H1 (cell line): ENCODE results near the gene HSFX4. TPM values are rescaled to one million over a fixed set of nuclear protein-coding genes. Genes with fewer than 3 reads are reported as not detected.

Experiments
- CTCF ChIA-PET: fragments of 300-600 bp; sonication (Branson Sonifier 250); formaldehyde crosslinking; loops from one replicate; lab custom pipeline; 2021; ENCODE audit not compliant: partially characterized antibody; lab: Charles Lee
- POLR2A ChIA-PET: fragments of 300-600 bp; sonication (Branson Sonifier 250); formaldehyde crosslinking; loops from one replicate; lab custom pipeline; 2021; ENCODE audit warnings: inconsistent platforms; ENCODE audit not compliant: partially characterized antibody; lab: Charles Lee
- DNase-seq, 2 experiments: peaks; one replicate each; pipeline versions ENCODE4 v3.0.0 to v3.0.0-alpha.2; 2010 to 2022; ENCODE audit warnings: low spot score in 2 of 2, low read depth in 1 of 2, mixed read lengths in 1 of 2
- FAIRE-seq: peaks from 2 replicates; lab custom pipeline; 2011; peaks lifted over from hg19 to GRCh38; lab: Jason Lieb, UNC
- H2AFZ ChIP-seq: 2 replicates; pipeline ENCODE4 v1.8.1; 2012; ENCODE audit warnings: low read length, inconsistent platforms
- H2AK5ac ChIP-seq: 2 replicates; pipeline ENCODE4 v1.6.1; 2013; ENCODE audit warnings: low read depth, low read length
- H2BK120ac ChIP-seq: replicated peaks from 2 replicates; pipeline ENCODE3; 2013; ENCODE audit warnings: low read depth, low read length, inconsistent platforms
- H2BK12ac ChIP-seq: 2 replicates; pipeline ENCODE4 v1.6.1; 2013; ENCODE audit warnings: low read depth, low read length
- H2BK15ac ChIP-seq: 2 replicates; pipeline ENCODE4 v1.6.1; 2013; ENCODE audit warnings: low read length
- H2BK20ac ChIP-seq: 2 replicates; pipeline ENCODE4 v1.6.1; 2013; ENCODE audit warnings: low read length
- H2BK5ac ChIP-seq: 2 replicates; pipeline ENCODE4 v1.6.1; 2013; ENCODE audit warnings: low read depth, low read length
- H3K14ac ChIP-seq: 2 replicates; pipeline ENCODE4 v1.6.1; 2013; ENCODE audit warnings: inconsistent platforms; ENCODE audit not compliant: insufficient read length
- H3K18ac ChIP-seq: 2 replicates; pipeline ENCODE4 v1.6.1; 2013; ENCODE audit warnings: low read length; ENCODE audit errors: extremely low read depth
- H3K23ac ChIP-seq: 2 replicates; pipeline ENCODE4 v1.6.1; 2013; ENCODE audit warnings: inconsistent platforms; ENCODE audit not compliant: insufficient read length
- H3K23me2 ChIP-seq: 2 replicates; pipeline ENCODE4 v1.6.1; 2013; ENCODE audit warnings: low read depth, low read length
- H3K27ac ChIP-seq: 2 replicates; pipeline ENCODE4 v1.6.1; 2011; ENCODE audit warnings: low read depth, low read length, inconsistent platforms
- H3K27me3 ChIP-seq, 4 experiments: replicated peaks in 1 of 4; 1 replicate in 1 of 4; 2 replicates in 3 of 4; pipeline versions ENCODE4 v1.6.1 to v1.8.1; 2011 to 2013; ENCODE audit warnings: low read length in 3 of 4, mild to moderate bottlenecking in 3 of 4, inconsistent platforms in 2 of 4, mixed read lengths in 2 of 4, moderate library complexity in 1 of 4; ENCODE audit not compliant: control insufficient read depth in 3 of 4, insufficient read depth in 3 of 4; ENCODE audit errors: extremely low read depth in 1 of 4
- H3K36me3 ChIP-seq, 4 experiments: 2 replicates each; pipeline versions ENCODE4 v1.6.1 to v1.8.1; 2011 to 2013; ENCODE audit warnings: mild to moderate bottlenecking in 4 of 4, low read length in 3 of 4, moderate library complexity in 2 of 4, control low read depth in 1 of 4, inconsistent platforms in 1 of 4; ENCODE audit not compliant: insufficient read depth in 4 of 4, control insufficient read depth in 2 of 4
- H3K4ac ChIP-seq: replicated peaks from 2 replicates; pipeline ENCODE3; 2013; ENCODE audit warnings: low read length, low read depth, mixed read lengths, inconsistent platforms; ENCODE audit not compliant: insufficient read length
- H3K4me1 ChIP-seq, 4 experiments: replicated peaks in 1 of 4; 1 replicate in 1 of 4; 2 replicates in 3 of 4; pipeline versions ENCODE4 v1.6.1 to v1.8.1; 2011 to 2013; ENCODE audit warnings: low read length in 3 of 4, inconsistent platforms in 2 of 4, mixed read lengths in 1 of 4; ENCODE audit not compliant: insufficient read depth in 4 of 4, control insufficient read depth in 3 of 4
- H3K4me2 ChIP-seq, 2 experiments: 2 replicates each; pipeline versions ENCODE4 v1.6.1 to v1.8.1; 2011 to 2013; ENCODE audit warnings: low read depth in 2 of 2, low read length in 2 of 2, control low read depth in 1 of 2, inconsistent platforms in 1 of 2, mild to moderate bottlenecking in 1 of 2; ENCODE audit not compliant: insufficient read depth in 1 of 2
- H3K4me3 ChIP-seq, 4 experiments: fragments of 200-600, 300-600 bp in 1 of 4; sonication (generic), shearing (Covaris generic), sonication (Bioruptor Twin) in 1 of 4; 2 replicates each; pipeline versions ENCODE4 v1.5.1 to v1.8.1; 2011 to 2016; ENCODE audit warnings: low read length in 4 of 4, low read depth in 3 of 4, control low read depth in 2 of 4, inconsistent platforms in 2 of 4, mild to moderate bottlenecking in 2 of 4, mixed read lengths in 1 of 4, moderate library complexity in 1 of 4; ENCODE audit not compliant: insufficient read depth in 2 of 4; ENCODE audit errors: extremely low read depth in 1 of 4
- H3K56ac ChIP-seq: replicated peaks from 2 replicates; pipeline ENCODE3; 2013; ENCODE audit warnings: low read depth, mild to moderate bottlenecking, mixed read lengths, low read length, inconsistent platforms; ENCODE audit not compliant: insufficient read length
- H3K79me1 ChIP-seq: 2 replicates; pipeline ENCODE4 v1.6.1; 2013; ENCODE audit warnings: low read depth, low read length, control low read depth
- H3K79me2 ChIP-seq, 2 experiments: 2 replicates each; pipeline versions ENCODE4 v1.6.1 to v1.8.1; 2012 to 2013; ENCODE audit warnings: low read length in 2 of 2, mild to moderate bottlenecking in 2 of 2, inconsistent platforms in 1 of 2; ENCODE audit not compliant: insufficient read depth in 2 of 2, control insufficient read depth in 1 of 2
- H3K9ac ChIP-seq, 4 experiments: replicated peaks in 1 of 4; 1 replicate in 1 of 4; 2 replicates in 3 of 4; pipeline versions ENCODE4 v1.6.1 to v1.8.1; 2011 to 2013; ENCODE audit warnings: low read depth in 3 of 4, low read length in 3 of 4, control low read depth in 2 of 4, mild to moderate bottlenecking in 2 of 4, moderate library complexity in 2 of 4, inconsistent platforms in 1 of 4; ENCODE audit errors: extremely low read depth in 1 of 4
- H3K9me3 ChIP-seq, 2 experiments: 2 replicates each; pipeline versions ENCODE4 v1.6.1 to v1.8.1; 2012 to 2013; ENCODE audit warnings: mild to moderate bottlenecking in 2 of 2, moderate library complexity in 2 of 2, control low read depth in 1 of 2, inconsistent platforms in 1 of 2, low read depth in 1 of 2, low read length in 1 of 2, mixed read lengths in 1 of 2; ENCODE audit not compliant: insufficient read depth in 2 of 2
- H4K20me1 ChIP-seq, 2 experiments: replicated peaks in 1 of 2; 2 replicates each; pipeline versions ENCODE3 to v1.8.1; 2011 to 2013; ENCODE audit warnings: inconsistent platforms in 2 of 2, low read length in 2 of 2, mild to moderate bottlenecking in 1 of 2; ENCODE audit not compliant: insufficient read depth in 2 of 2, control insufficient read depth in 1 of 2
- H4K5ac ChIP-seq: 2 replicates; pipeline ENCODE4 v1.6.1; 2013; ENCODE audit warnings: low read length, low read depth, mixed read lengths, inconsistent platforms; ENCODE audit not compliant: insufficient read length
- H4K8ac ChIP-seq: 2 replicates; pipeline ENCODE4 v1.8.0; 2013; ENCODE audit warnings: mild to moderate bottlenecking, moderate library complexity, low read length, inconsistent platforms; ENCODE audit not compliant: insufficient read depth; ENCODE audit errors: extremely low read depth
- H4K91ac ChIP-seq: replicated peaks from 2 replicates; pipeline ENCODE3; 2013; ENCODE audit warnings: low read length, mixed read lengths, inconsistent platforms; ENCODE audit not compliant: insufficient read length
- ASH2L ChIP-seq: fragments of 200-600, 300-600 bp; sonication (generic); IDR thresholded peaks from one replicate; pipeline ENCODE4 v1.7.1; 2017; ENCODE audit warnings: low read length
- CBX5 ChIP-seq: fragments of 300-800, 300-1000 bp; sonication (generic); IDR thresholded peaks from 2 replicates; pipeline ENCODE4 v1.7.1; 2016; ENCODE audit warnings: antibody characterized with exemption, low read length, low read depth
- EGR1 ChIP-seq: IDR thresholded peaks from 2 replicates; pipeline ENCODE4 v1.6.1; 2011; ENCODE audit warnings: low read depth, low read length, borderline replicate concordance
- EP300 ChIP-seq, 2 experiments: IDR thresholded peaks; 1 replicate in 1 of 2; 2 replicates in 1 of 2; pipeline ENCODE4 v1.6.1; 2011 to 2012; ENCODE audit warnings: low read depth in 2 of 2, low read length in 2 of 2, mild to moderate bottlenecking in 2 of 2, borderline replicate concordance in 1 of 2, inconsistent platforms in 1 of 2, moderate library complexity in 1 of 2
- EZH2 ChIP-seq: fragments of 200-600 bp; sonication (generic); IDR thresholded peaks from 2 replicates; pipeline ENCODE4 v1.7.1; 2012; ENCODE audit warnings: low read depth, mild to moderate bottlenecking, moderate library complexity, low read length, inconsistent platforms; ENCODE audit not compliant: severe bottlenecking
- GABPA ChIP-seq: IDR thresholded peaks from 2 replicates; pipeline ENCODE4 v1.6.1; 2011; ENCODE audit warnings: mild to moderate bottlenecking, low read length, moderate library complexity, borderline replicate concordance; ENCODE audit not compliant: insufficient read depth
- HDAC6 ChIP-seq: IDR thresholded peaks from one replicate; pipeline ENCODE4 v1.7.1; 2012; ENCODE audit warnings: low read depth, mild to moderate bottlenecking, inconsistent platforms, low read length, moderate library complexity
- KDM4A ChIP-seq: IDR thresholded peaks from one replicate; pipeline ENCODE4 v1.7.1; 2012; ENCODE audit warnings: low read depth, mild to moderate bottlenecking, moderate library complexity, low read length, inconsistent platforms; ENCODE audit not compliant: severe bottlenecking
- PHF8 ChIP-seq: fragments of 200-600 bp; sonication (generic); conservative IDR thresholded peaks from 2 replicates; pipeline ENCODE4 v1.7.1; 2012; ENCODE audit warnings: low read depth, mild to moderate bottlenecking, inconsistent platforms, low read length, moderate library complexity
- SP2 ChIP-seq: IDR thresholded peaks from 2 replicates; pipeline ENCODE4 v1.6.1; 2012; ENCODE audit warnings: mild to moderate bottlenecking, low read length, inconsistent platforms
- SP4 ChIP-seq: IDR thresholded peaks from 2 replicates; pipeline ENCODE4 v1.6.1; 2012; ENCODE audit warnings: low read length, inconsistent platforms
- WGBS, 2 experiments: shearing (Covaris generic) in 1 of 2; methylation state at CpG; one replicate each; pipeline versions ENCODE4 v1.1.6 to v1.1.7; 2013 to 2015; ENCODE audit warnings: low lambda C conversion rate in 2 of 2, mixed read lengths in 2 of 2, inconsistent platforms in 1 of 2, low coverage in 1 of 2, missing lambda C conversion rate in 1 of 2; ENCODE audit not compliant: insufficient replicate concordance in 2 of 2, insufficient coverage in 1 of 2, insufficient read length in 1 of 2; ENCODE audit errors: extremely low coverage in 1 of 2, missing lambda C conversion rate in 1 of 2; 5-methylcytosine and 5-hydroxymethylcytosine counted together
- polyA plus RNA-seq, 7 experiments: library from polyadenylated mRNA; depleted of rRNA in 3 of 7; stranded (reverse) in 5 of 7; unstranded in 2 of 7; fragments of >200 nt in 5 of 7; fragments of 200-250 nt in 2 of 7; gene quantifications; 1 replicate in 5 of 7; 2 replicates in 1 of 7; 4 replicates in 1 of 7; pipeline versions ENCODE4 v1.2.1 to v1.2.3, GENCODE V29; 2011 to 2013; ENCODE audit warnings: missing spikeins in 2 of 7, mixed read lengths in 2 of 7
- total RNA-seq: library from RNA; stranded (reverse); fragmentation: NEBNext Ultra II Directional; extraction: Animal tissue kit (Norgen Biotek cat#: 25700); gene quantifications from 2 replicates; pipeline ENCODE4 v1.2.1, GENCODE V29; 2021
- TF ChIP-seq, protein P1 (sequence below): IDR thresholded peaks from 2 replicates; pipeline ENCODE4 v1.6.1; 2012; ENCODE audit warnings: inconsistent platforms

The HSFX4 gene
- total and polyA plus RNA-seq, 2 of the 8 experiments (the other 6 are each of a cell fraction or from before 2014, with no cell fraction given): not detected

DNA sequence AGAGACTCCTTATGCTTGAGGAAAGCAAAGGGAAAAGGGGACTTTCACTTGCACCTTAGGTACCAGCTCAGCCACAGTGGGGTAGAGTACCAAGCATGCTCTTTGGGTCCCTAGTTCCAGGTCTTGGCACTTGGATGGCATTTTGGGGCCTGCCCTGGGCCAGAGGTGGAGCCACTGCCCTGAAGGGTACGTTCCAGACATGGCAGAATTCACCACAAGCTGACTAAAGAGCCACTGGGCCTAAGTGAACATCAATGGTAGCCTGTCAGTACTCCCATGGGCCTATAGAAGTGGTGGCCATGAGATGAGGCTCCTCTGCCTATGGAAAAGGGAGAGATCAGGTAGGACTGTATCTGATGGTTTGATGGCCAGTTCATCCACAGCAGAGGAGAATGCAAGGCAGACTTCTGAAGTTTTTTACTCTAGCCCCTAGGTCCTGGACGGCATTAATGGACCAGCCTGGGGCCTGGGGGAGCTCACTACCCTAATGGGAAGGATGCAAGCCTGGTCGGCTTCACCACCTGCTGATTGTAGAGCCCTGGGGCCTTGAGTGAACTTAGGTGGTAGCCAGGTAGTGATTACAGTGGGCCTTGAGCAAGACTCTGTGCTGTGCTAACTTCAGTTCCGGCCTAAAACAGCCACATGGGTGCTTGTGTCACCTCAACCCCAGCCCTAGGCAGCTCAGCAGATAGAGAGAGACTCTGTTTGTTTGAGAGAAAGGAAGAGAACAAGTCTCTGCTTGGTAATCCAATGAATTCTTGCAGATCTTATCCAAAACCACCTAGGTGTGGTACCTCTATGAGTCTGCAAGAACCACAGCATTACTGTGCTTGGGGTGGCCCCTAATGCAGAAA is 19.8 kb upstream of the HSFX4 start:
- POLR2A ChIA-PET: no interaction called here
- no peak overlapping the region for H3K14ac ChIP-seq
- no peaks in the 10 kb centered on the region for H3K9me3 ChIP-seq
- no peak for FAIRE-seq
- H4K8ac ChIP-seq: no peak overlapping the region
- CTCF ChIA-PET: interaction anchor here (0.6 kb wide), 1 partner anchor 644 kb away, joined by 3 read pairs; no protein-coding TSS in a partner anchor
- H3K27ac ChIP-seq: no peak overlapping the region
- whole genome bisulfite sequencing, 2 experiments: 80% methylated on average over 3 of the region's 4 CpGs; no CpG with 5 or more reads in 1 of the 2 experiments
- no peaks in the 10 kb centered on the region for H3K4me1 ChIP-seq
- no peak overlapping the region for H4K5ac ChIP-seq
- H3K9ac ChIP-seq: no peak overlapping the region
- no peak overlapping the region for H3K18ac ChIP-seq
- DNase-seq: no peak
- no peak overlapping the region for H2BK120ac ChIP-seq
- H3K4me2 ChIP-seq: no peak overlapping the region
- H3K79me1 ChIP-seq: no peaks in the 10 kb centered on the region
- H2BK15ac ChIP-seq: no peak overlapping the region
- H4K91ac ChIP-seq: no peak overlapping the region
- H3K4me3 ChIP-seq: no peak overlapping the region
- no peaks in the 10 kb centered on the region for H3K23me2 ChIP-seq
- H3K4ac ChIP-seq: no peak overlapping the region
- H3K27me3 ChIP-seq: no peaks in the 10 kb centered on the region
- no peak overlapping the region for H2BK20ac ChIP-seq
- no peaks in the 10 kb centered on the region for H4K20me1 ChIP-seq
- no peak overlapping the region for H2AFZ ChIP-seq
- no peaks in the 10 kb centered on the region for H3K79me2 ChIP-seq
- H2AK5ac ChIP-seq: no peak overlapping the region
- no peaks in the 10 kb centered on the region for H3K36me3 ChIP-seq
- H3K56ac ChIP-seq: no peak overlapping the region
- no peak overlapping the region for H2BK12ac ChIP-seq
- H2BK5ac ChIP-seq: no peak overlapping the region
- no peak overlapping the region for H3K23ac ChIP-seq
- no peak for TF ChIP-seq CBX5
- no peak for TF ChIP-seq HDAC6
- no peak for TF ChIP-seq ASH2L
- TF ChIP-seq SP4: no peak
- TF ChIP-seq, protein P1, sequence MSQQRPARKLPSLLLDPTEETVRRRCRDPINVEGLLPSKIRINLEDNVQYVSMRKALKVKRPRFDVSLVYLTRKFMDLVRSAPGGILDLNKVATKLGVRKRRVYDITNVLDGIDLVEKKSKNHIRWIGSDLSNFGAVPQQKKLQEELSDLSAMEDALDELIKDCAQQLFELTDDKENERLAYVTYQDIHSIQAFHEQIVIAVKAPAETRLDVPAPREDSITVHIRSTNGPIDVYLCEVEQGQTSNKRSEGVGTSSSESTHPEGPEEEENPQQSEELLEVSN: no peak
- no peak for TF ChIP-seq EP300 (IDR thresholded peaks at IDR 0.05; ENCODE audit: borderline replicate concordance in 1 of 2, low read depth in 2 of 2, low read length in 2 of 2)
- no peak for TF ChIP-seq KDM4A
- no peak for TF ChIP-seq SP2
- no peak for TF ChIP-seq EZH2
- TF ChIP-seq EGR1: no peak
- TF ChIP-seq PHF8: no peak
- TF ChIP-seq GABPA: no peak
